Tibial nerve (tissue), 3 donors: ENCODE data around the gene PRKCE.

ENCODE experiments used
- POLR2A ChIP-seq, 2 donors: fragments of 450-650 bp; IDR thresholded peaks; one replicate each; pipeline ENCODE4 v1.6.1; 2017; ENCODE audit warnings: antibody characterized with exemption in 2 of 2, mild to moderate bottlenecking in 2 of 2, moderate library complexity in 2 of 2
- TF ChIP-seq, protein P1 (sequence below), 5 experiments: fragments of 200-600 bp in 3 of 5; fragments of 450-650 bp in 2 of 5; sonication (generic) in 3 of 5; IDR thresholded peaks; one replicate each; pipeline ENCODE4 v1.5.1; 2016 to 2019; ENCODE audit warnings: antibody characterized with exemption in 5 of 5, mild to moderate bottlenecking in 3 of 5, moderate library complexity in 2 of 5

DNA sequence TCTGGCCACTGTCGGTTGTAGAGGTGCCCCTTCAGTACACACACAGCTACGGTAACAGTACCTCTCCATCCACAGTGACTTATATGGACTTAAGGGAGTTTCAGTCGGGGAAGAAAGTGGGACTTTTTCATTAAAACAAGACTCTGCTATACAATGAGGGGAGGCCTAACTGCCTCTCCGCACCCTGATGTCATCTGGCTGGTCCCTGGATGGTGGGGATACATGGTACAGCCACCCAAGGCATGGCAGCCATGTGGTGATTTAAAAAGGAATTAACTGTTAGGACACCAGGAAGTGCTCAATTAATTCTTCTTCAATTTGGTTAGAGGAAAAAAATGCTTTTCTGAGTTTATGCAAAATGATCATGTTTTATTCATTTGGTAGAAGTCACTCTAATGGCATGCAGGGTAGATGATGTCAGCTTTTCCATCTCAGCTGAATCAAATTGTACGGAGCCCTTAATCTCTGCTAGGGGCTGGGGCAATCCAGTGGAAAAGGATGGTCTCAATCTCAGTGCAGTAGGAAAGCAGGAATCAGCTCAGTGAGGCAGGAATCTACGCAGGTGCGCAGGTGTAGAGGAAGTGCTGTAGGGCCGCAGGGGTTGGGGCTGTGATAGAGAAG, 243.9 kb downstream of the PRKCE start:
- TF ChIP-seq, protein P1, sequence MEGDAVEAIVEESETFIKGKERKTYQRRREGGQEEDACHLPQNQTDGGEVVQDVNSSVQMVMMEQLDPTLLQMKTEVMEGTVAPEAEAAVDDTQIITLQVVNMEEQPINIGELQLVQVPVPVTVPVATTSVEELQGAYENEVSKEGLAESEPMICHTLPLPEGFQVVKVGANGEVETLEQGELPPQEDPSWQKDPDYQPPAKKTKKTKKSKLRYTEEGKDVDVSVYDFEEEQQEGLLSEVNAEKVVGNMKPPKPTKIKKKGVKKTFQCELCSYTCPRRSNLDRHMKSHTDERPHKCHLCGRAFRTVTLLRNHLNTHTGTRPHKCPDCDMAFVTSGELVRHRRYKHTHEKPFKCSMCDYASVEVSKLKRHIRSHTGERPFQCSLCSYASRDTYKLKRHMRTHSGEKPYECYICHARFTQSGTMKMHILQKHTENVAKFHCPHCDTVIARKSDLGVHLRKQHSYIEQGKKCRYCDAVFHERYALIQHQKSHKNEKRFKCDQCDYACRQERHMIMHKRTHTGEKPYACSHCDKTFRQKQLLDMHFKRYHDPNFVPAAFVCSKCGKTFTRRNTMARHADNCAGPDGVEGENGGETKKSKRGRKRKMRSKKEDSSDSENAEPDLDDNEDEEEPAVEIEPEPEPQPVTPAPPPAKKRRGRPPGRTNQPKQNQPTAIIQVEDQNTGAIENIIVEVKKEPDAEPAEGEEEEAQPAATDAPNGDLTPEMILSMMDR (IDR thresholded peaks at IDR 0.05): no peak
- TF ChIP-seq POLR2A (IDR thresholded peaks at IDR 0.05): no peak
